Breast epithelium (tissue), 4 donors: ENCODE data around the gene CSNK2B. TPM values are rescaled to one million over a fixed set of nuclear protein-coding genes. Genes with fewer than 3 reads are reported as not detected.
A peak's percentile ranks its signal among the peaks of the same experiment; 100 is the strongest.

Experiments
- DNase-seq, 2 donors: peaks; one replicate each; pipeline ENCODE4 v3.0.0-alpha.2; 2019; ENCODE audit warnings: low spot score in 2 of 2
- H3K27ac ChIP-seq, 2 donors: fragments of 200-600 bp; sonication (generic) in 1 of 2; one replicate each; pipeline ENCODE4 v1.5.1; 2016 to 2019; ENCODE audit warnings: mild to moderate bottlenecking in 1 of 2
- H3K27me3 ChIP-seq, 2 donors: fragments of 200-600 bp; sonication (generic) in 1 of 2; one replicate each; pipeline versions ENCODE4 v1.5.1 to v1.6.0; 2017 to 2019; ENCODE audit warnings: control low read depth in 1 of 2, mild to moderate bottlenecking in 1 of 2
- H3K36me3 ChIP-seq: fragments of 200-600 bp; one replicate; pipeline ENCODE4 v1.5.1; 2019
- H3K4me1 ChIP-seq, 2 donors: fragments of 200-600 bp; sonication (generic); one replicate each; pipeline ENCODE4 v1.5.1; 2016 to 2019; ENCODE audit warnings: control low read depth in 1 of 2
- H3K4me3 ChIP-seq, 3 donors: fragments of 200-600 bp; sonication (generic); 1 replicate in 2 of 3; 2 replicates in 1 of 3; pipeline ENCODE4 v1.5.1; 2016 to 2019; ENCODE audit warnings: mild to moderate bottlenecking in 3 of 3, moderate library complexity in 2 of 3
- H3K9me3 ChIP-seq, 2 donors: fragments of 200-600 bp; sonication (generic) in 1 of 2; one replicate each; pipeline ENCODE4 v1.5.1; 2016 to 2019; ENCODE audit warnings: control low read depth in 1 of 2
- POLR2A ChIP-seq: fragments of 450-650 bp; IDR thresholded peaks from one replicate; pipeline ENCODE4 v1.6.1; 2016; ENCODE audit warnings: antibody characterized with exemption, mild to moderate bottlenecking, moderate library complexity
- POLR2AphosphoS5 ChIP-seq, 3 donors: sonication (generic); formaldehyde crosslinking; IDR thresholded peaks; one replicate each; pipeline ENCODE4 v1.6.1; 2017; ENCODE audit warnings: antibody characterized with exemption in 3 of 3
- intact Hi-C: fragments of 100-400 bp; cut with DNase I; formaldehyde crosslinking; loops from one replicate; pipeline ENCODE4 v1.15.1; 2023; ENCODE audit warnings: low total_unique reads
- total RNA-seq, 3 donors: library from RNA; depleted of rRNA; stranded (reverse); fragments of >200 nt; gene quantifications; one replicate each; pipeline ENCODE4 v1.1.0, GENCODE V29; 2016
- TF ChIP-seq, protein P1 (sequence below), 3 donors: fragments of 450-650 bp; IDR thresholded peaks; one replicate each; pipeline ENCODE4 v1.5.1; 2016 to 2017; ENCODE audit warnings: antibody characterized with exemption in 3 of 3, mild to moderate bottlenecking in 3 of 3, moderate library complexity in 3 of 3

The CSNK2B gene
- total RNA-seq, 3 donors from 2014 or later, result 135 to 180 (median 178) TPM

GRCh38 chr6:31621320-31621939 is 44.5 kb upstream of the CSNK2B start:
- H3K4me1 ChIP-seq, result peaks cover 8 to 10% of the 10 kb centered on the region in 2 donors
- no peak for TF ChIP-seq POLR2AphosphoS5 (IDR thresholded peaks at IDR 0.05)
- TF ChIP-seq, protein P1, sequence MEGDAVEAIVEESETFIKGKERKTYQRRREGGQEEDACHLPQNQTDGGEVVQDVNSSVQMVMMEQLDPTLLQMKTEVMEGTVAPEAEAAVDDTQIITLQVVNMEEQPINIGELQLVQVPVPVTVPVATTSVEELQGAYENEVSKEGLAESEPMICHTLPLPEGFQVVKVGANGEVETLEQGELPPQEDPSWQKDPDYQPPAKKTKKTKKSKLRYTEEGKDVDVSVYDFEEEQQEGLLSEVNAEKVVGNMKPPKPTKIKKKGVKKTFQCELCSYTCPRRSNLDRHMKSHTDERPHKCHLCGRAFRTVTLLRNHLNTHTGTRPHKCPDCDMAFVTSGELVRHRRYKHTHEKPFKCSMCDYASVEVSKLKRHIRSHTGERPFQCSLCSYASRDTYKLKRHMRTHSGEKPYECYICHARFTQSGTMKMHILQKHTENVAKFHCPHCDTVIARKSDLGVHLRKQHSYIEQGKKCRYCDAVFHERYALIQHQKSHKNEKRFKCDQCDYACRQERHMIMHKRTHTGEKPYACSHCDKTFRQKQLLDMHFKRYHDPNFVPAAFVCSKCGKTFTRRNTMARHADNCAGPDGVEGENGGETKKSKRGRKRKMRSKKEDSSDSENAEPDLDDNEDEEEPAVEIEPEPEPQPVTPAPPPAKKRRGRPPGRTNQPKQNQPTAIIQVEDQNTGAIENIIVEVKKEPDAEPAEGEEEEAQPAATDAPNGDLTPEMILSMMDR (IDR thresholded peaks at IDR 0.05), result no peak
- TF ChIP-seq POLR2A, result no peak
- no peaks in the 10 kb centered on the region for H3K9me3 ChIP-seq
- no peak for DNase-seq
- H3K36me3 ChIP-seq, result peaks cover 12% of the 10 kb centered on the region
- H3K27me3 ChIP-seq, result no peaks in the 10 kb centered on the region
- peak overlapping the region; percentile 79 to 93 (median 89) for H3K4me3 ChIP-seq
- H3K27ac ChIP-seq, result peak overlapping the region; percentile 99
- intact Hi-C loops, result no loop called here

DNA sequence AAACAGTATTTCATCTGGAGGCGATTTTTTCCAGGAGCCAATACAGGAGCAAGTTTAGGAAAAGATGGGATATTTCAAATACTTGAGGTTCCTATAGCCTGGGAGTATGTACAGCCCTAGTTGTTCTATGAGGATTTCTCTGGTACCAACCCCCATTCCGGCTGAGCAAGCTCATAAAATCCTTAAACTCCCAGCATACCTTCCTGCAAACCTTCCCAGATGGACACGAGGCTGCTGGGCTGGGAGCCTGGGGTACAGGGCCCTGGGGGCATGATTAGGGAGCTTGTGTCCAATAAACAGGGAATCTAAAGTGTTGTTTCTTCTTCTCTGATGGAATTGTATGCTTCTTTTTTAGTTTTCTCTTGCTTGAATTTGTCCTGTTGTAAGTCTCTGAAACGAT is 43.9 kb upstream of the CSNK2B start:
- H3K36me3 ChIP-seq, result peaks cover 16% of the 10 kb centered on the region
- H3K9me3 ChIP-seq, result no peaks in the 10 kb centered on the region
- H3K4me3 ChIP-seq, result peak overlapping the region; percentile 79 to 93 (median 89)
- H3K27me3 ChIP-seq, result no peaks in the 10 kb centered on the region
- peak overlapping the region; percentile 99 for H3K27ac ChIP-seq
- TF ChIP-seq, protein P1 (IDR thresholded peaks at IDR 0.05), result no peak
- DNase-seq, result no peak
- intact Hi-C loops, result no loop called here
- peaks cover 8 to 10% of the 10 kb centered on the region in 2 donors for H3K4me1 ChIP-seq

GRCh38 chr6:31622684-31623091 is 43.2 kb upstream of the CSNK2B start:
- H3K4me1 ChIP-seq, result peaks cover 8 to 10% of the 10 kb centered on the region in 2 donors
- H3K27me3 ChIP-seq, result no peaks in the 10 kb centered on the region
- DNase-seq, result peak; percentile 74 to 76
- H3K9me3 ChIP-seq, result no peaks in the 10 kb centered on the region
- peak overlapping the region in 2 of 3 donors; percentile 79 to 93 for H3K4me3 ChIP-seq
- H3K27ac ChIP-seq, result peak overlapping the region; percentile 99
- peaks cover 22% of the 10 kb centered on the region for H3K36me3 ChIP-seq
- intact Hi-C loops, result no loop called here
- TF ChIP-seq, protein P1 (IDR thresholded peaks at IDR 0.05), result no peak
- TF ChIP-seq POLR2AphosphoS5 (IDR thresholded peaks at IDR 0.05) (peak in 1 of 3 donors; percentile 23), POLR2A (no peak)

DNA sequence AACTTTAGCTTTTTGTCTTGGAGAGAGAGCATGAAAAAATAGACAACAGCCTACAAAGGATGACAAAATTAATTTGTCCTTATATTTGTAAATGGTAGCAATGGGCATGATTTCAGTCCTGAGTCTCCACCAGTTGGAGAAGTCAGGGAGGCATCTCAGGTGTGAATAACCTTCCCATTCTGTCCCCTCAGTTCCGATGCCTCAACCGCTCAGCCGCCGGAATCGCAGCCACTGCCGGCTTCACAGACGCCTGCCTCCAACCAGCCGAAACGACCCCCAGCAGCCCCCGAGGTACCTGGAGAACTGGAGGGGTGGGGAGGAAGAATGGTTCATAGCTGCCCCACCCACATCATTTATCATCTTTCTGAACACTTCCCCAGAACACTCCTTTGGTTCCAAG is 41.8 kb upstream of the CSNK2B start:
- intact Hi-C loops, result no loop called here
- peaks cover 30% of the 10 kb centered on the region for H3K36me3 ChIP-seq

GRCh38 chr6:31626952-31627351 is 38.9 kb upstream of the CSNK2B start:
- TF ChIP-seq POLR2A (no peak), POLR2AphosphoS5 (IDR thresholded peaks at IDR 0.05) (no peak)
- TF ChIP-seq, protein P1 (IDR thresholded peaks at IDR 0.05), result no peak
- no peaks in the 10 kb centered on the region for H3K27me3 ChIP-seq
- H3K4me3 ChIP-seq, result no peak overlapping the region
- DNase-seq, result no peak
- H3K9me3 ChIP-seq, result no peaks in the 10 kb centered on the region
- H3K27ac ChIP-seq, result no peak overlapping the region
- peaks cover 6% of the 10 kb centered on the region in 2 donors for H3K4me1 ChIP-seq
- intact Hi-C loops, result no loop called here
- H3K36me3 ChIP-seq, result peaks cover 38% of the 10 kb centered on the region

More for the DNA sequence above, 41.8 kb upstream of the CSNK2B start:
- Histone ChIP-seq H3K27me3 (no peaks in the 10 kb centered on the region), H3K27ac (no peak overlapping the region), H3K4me3 (no peak overlapping the region), H3K4me1 (peaks cover 8 to 10% of the 10 kb centered on the region in 2 donors), H3K9me3 (no peaks in the 10 kb centered on the region)
- TF ChIP-seq, protein P1 (IDR thresholded peaks at IDR 0.05), result no peak
- TF ChIP-seq POLR2A (no peak), POLR2AphosphoS5 (IDR thresholded peaks at IDR 0.05) (no peak)
- no peak for DNase-seq
